Heart left ventricle (tissue), 13 donors: ENCODE data around the gene DNMT3A.

ENCODE experiments used
- POLR2A ChIP-seq, 2 donors: fragments of 450-650 bp; IDR thresholded peaks; one replicate each; pipeline ENCODE4 v1.6.1; 2017; ENCODE audit warnings: antibody characterized with exemption in 2 of 2, mild to moderate bottlenecking in 2 of 2, moderate library complexity in 2 of 2
- TF ChIP-seq, protein P1 (sequence below), 12 donors: fragments of 200-600 bp; sonication (generic) in 4 of 12; IDR thresholded peaks; one replicate each; pipeline versions ENCODE4 v1.5.0 to v1.8.0; 2018 to 2022; ENCODE audit warnings: antibody characterized with exemption in 12 of 12, mild to moderate bottlenecking in 5 of 12
- donor health status: ischemic (EF 13 %, LVEDD 7.1; RV severe dilation, severe dysfunction).
- donor health status: DM: no; HTN: yes; CAD: no.
- donor health status: DM: no; HTN: no; CAD: no.
- donor health status: ischemic (EF 25% LVEDD 6.9; RV normal size, moderate dysfunction).
- donor health status: ischemic (EF 25% LVEDD 5.7; RV mildly dilated, moderate dysfunction).
- donor health status: ischemic (EF 35%, LVEDD 5.7; RV mildly dilated, moderate dysfunction).
- donor health status: nonischemic (EF 11% LVEDD 7.7; RV severe dilation, severe dysfunction).
- donor health status: DM: yes; HTN: yes; CAD: no.
- donor health status: PGD.
- donor health status: ischemic (EF 29% LVEDD 5.4; RV normal size, mild dysfunction).
- donor health status: nonischemic (EF 23%, LVEDD 6.1; RV moderate dilation, normal function).

DNA sequence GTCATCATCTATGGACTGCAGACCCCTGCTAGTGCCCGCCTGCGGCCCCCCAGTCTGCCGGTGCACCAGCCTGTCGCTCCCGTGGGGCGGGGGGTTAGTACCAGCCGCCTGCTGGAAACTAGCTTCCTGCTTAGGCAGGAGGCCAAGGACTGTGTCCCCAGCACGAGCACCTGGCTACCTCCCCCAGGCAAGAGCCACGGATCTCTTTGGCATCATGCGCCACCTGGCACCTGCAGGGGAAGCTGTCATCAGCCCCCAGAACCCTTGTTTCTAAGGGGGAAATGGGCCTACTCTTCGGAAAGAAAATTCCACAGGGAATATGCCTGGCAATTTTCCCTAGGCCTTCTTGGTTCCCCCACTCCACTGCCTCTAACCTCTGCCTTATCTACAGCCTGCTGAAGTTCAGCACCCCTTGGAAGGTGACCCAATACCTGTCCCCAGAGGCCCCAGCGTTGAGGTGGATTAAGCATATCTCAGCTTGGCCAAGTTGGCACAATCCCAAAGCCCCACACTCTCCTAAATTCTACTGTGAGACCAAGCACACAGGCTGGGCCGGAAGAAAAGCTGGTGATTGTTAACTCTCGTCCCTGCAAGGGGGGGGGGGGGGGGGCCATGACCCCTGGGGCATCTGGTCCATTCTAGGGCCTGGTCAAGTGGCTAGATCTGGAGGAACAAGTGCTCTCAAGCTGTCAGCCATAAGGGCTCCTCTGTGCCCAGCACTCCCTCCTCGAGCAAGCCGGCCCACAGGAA lies 111.4 kb downstream of the DNMT3A start:
- TF ChIP-seq, protein P1, sequence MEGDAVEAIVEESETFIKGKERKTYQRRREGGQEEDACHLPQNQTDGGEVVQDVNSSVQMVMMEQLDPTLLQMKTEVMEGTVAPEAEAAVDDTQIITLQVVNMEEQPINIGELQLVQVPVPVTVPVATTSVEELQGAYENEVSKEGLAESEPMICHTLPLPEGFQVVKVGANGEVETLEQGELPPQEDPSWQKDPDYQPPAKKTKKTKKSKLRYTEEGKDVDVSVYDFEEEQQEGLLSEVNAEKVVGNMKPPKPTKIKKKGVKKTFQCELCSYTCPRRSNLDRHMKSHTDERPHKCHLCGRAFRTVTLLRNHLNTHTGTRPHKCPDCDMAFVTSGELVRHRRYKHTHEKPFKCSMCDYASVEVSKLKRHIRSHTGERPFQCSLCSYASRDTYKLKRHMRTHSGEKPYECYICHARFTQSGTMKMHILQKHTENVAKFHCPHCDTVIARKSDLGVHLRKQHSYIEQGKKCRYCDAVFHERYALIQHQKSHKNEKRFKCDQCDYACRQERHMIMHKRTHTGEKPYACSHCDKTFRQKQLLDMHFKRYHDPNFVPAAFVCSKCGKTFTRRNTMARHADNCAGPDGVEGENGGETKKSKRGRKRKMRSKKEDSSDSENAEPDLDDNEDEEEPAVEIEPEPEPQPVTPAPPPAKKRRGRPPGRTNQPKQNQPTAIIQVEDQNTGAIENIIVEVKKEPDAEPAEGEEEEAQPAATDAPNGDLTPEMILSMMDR (IDR thresholded peaks at IDR 0.05), result no peak
- no peak for TF ChIP-seq POLR2A (IDR thresholded peaks at IDR 0.05)
